Kidney capillary endothelial cell (primary cell): ENCODE data around the gene TCP11.

Experiments used
- DNase-seq: peaks from one replicate; pipeline ENCODE4 v3.0.0-alpha.2; 2018; ENCODE audit warnings: low spot score

Gene TCP11

DNA sequence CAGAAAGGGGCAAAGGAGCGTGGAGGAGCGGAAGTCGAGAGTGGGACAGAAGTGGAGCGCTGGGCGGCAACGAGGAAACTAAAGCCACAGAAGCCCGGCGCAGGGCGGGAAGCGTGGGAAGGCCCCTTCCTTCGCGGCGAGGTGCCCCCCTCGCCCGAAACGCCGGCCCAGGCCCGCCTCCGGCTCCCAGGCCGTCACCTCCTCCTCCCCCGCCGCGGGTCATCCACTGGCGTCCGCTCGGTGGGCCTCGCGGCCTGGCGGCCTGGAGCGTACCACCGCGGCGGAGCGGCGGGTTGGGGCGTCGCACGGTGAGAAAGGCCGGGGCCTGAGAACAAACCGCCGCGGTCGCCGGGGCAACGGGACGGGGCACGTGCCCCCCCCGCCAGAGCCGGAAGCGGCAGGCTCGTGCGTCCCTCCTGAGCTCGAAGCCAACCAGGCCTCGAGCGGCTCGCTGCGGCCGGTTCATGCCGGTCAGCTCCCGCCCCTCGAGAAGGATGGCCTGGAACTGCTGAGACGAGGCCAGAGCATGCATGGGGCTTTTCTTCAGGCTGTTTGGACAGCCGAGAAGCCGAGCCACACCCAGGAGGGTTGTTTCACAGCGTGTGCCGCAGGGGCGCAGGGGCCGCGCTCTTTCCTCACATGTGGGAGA, at the start of gene TCP11:
TSS of gene TCP11 (minus strand) at position 333 of the 649 bp plus-strand sequence. CDS start 469 bp downstream, outside the sequence.
- DNase-seq, result no peak

DNA sequence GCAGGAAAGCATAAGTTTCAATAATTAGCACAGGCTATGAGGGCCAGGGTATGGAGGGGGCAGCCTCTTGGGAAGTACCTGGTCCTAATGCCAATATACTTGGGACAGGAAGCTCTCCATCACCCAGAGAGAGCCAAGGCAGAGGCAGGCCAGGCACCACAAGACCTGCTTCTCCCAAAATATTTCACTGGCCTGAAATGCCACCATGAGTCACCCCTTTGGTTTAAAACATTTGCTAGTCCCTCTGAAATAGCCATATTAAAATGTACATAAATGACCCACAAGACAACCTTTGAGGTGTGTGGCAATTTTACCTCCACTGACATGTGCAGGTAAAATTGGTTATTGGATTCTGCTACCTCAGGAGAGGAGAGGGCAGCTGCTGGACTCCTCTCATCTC, 49.2 kb upstream of the TCP11 start:
- no peak for DNase-seq

DNA sequence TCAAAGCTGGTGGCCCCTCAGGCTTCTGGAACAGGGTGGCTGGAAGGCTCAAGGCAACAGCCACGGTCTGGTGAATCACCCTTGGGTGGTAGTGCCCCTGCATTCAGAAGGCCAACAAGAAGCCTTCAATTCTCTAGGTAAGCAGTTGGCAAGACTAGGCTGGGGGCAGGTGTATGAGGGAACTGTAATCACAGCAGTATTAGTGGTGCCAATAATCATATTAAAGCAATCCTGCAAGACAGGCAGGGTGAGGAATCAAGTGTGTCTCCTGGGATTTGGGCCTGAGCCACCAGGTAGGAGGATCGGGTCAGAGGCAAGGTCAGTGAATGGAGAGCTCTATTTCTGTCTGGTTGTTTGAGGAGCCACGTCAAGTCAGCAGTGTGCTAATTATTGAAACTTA, 47.7 kb upstream of the TCP11 start:
- no peak for DNase-seq

DNA sequence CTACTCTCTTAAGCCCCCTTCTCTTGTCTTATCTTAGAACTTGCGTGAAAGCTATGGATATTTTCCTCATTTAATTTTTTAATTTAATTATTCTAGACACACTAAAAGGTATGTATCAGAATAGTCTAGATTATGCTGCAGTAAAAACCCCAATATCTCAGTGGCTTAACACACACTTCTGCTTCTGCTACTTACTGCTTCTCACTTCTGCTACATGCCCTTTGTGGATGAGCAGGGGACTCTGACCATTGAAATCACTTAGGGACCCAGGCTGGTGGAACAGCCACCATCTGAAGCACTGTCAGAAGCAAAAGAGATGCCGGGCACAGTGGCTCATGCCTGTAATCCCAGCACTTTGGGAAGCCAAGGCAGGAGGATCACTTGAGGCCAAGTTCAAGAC, 45.4 kb upstream of the TCP11 start:
- DNase-seq, result no peak

DNA sequence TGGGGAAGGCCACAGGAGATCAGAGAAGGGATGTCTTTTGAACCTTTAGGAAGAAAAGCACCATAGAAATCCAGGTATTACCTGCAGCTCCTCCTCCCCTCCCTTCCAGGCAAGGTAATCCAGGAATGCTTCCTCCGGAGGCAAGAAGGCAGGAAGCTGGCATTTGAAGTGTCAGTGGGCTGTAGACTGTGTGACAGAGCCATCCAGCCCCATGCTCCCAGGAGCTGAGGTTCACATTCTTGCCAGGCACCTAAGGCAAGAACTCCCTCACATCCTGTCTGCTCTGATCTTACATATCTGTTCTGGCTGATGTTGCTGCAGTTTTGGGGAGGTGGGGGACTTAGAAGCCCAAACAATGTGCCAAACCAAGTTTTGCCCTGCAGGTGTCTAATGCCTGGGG, 44.8 kb upstream of the TCP11 start:
- no peak for DNase-seq

DNA sequence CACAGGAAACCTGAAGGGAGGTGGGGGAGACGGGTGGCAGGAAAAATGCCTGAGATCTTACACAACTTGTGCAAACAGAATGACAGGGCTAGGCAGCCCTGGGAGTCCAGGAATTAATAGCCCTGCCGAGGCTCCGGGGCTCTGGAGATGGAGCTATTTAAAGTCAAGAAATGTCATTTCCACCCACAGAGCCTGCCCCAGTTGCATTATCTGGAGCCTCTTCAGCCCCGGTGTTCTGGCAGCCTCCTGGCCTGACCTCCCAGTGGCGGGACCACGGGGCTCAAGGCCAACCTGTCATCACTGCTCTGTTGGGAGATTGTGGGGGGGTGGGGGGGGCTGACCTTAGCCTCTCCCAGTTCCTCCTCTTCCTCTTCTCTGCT, 44.2 kb upstream of the TCP11 start:
- no peak for DNase-seq

DNA sequence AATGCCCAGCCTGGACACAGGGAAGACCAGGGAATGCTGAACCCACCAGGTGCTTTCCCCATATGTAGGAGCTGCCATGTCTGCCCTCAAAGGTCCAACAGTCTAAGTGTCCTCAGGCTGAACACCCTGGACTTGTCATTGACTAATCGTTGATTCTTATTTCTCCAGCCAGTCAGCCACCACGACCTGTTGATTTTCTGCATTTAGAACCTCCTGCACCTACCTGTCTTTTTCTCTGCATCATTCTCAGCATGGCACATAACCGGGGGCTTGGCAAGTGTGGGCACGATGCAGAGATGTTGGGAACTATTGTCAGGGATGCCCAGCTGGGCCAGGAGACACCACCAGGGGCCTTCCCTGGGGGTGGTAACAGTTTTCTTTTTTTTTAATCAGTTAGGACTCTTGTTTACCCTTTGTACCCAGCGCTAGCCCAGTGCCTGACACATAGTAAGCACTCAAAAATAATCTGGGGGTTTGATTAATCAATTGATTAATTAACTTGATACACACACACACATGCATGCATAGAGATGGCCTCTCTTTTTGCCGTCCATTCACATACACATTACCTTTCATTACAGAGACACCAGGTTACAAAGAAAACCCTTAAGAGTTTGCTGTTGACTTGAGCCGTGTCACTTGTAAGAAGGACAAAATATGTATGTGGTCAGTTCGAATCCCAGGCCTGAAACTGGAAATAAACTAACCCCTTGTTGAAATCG, 43.6 kb upstream of the TCP11 start:
- DNase-seq, result no peak

DNA sequence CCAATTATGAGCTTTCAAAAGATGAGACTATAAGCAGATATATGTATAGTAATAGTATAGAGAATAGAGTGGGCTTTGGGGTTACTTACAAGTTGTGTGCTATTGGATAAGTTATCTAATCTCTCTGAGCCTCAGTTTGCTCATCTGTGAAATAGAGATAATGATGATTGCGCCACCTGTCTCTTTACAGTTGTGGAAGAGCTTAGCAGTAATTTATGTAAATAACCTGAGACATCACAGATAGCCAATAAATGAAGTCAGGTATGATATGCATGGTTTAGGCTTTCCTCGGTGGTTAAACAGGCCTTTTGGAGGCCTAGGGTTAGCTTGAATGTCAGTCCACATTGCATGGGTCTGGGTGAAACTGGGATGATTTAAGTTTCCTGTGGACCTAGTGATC, 42.8 kb upstream of the TCP11 start:
- no peak for DNase-seq

DNA sequence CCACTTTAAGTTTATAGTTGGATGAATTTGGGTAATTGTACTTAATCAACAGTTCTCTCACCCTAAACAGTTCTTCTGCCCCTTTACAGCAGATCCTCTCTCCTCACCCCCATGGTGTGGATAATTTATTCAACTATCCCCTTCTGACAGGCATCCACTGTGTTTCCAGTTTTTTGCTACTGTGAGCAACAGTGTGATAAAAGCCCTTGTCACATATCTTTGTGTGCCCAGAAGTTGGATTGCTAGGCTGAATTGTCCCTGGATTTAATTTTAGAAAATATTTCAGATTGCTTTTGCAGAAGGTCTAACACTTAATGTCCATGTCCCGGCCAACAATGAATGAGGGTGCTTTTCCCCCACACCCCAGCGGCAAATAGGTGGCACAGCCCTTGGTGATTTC, 42.1 kb upstream of the TCP11 start:
- no peak for DNase-seq

DNA sequence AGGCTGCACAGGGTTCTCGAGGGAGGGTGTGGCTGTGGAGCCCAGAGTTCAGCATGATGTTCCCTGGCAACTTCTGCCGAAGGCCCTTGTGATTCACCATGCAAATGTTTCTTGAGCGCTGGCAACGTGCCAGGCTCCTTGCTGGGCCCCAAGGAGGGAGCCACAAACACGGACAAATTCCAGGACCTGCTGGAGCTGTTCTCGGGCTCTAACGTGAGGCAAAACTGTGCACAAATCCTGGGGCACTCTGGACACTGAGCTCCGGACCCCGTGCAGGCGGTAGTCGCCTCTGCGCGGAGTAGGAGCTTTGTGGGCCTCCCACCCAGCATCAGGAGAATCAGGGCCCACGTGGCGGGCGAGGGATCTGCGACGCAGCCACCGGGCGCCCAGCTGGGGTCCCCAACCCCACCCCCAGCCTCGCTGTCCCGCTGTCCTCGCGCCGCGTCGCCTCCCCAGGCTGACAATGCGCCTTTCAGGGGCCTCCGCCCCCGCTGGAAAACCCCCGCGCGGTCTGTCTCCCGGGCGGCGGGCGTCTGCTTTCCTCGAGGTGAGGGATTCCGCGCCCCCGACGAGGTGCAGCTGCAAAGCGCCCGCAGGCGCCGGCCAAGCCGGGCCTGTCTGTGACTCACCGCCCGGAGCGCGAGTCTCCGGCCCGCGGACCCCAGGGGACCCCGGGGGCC, 40.9 kb upstream of the TCP11 start:
- DNase-seq, result peak; percentile 56

DNA sequence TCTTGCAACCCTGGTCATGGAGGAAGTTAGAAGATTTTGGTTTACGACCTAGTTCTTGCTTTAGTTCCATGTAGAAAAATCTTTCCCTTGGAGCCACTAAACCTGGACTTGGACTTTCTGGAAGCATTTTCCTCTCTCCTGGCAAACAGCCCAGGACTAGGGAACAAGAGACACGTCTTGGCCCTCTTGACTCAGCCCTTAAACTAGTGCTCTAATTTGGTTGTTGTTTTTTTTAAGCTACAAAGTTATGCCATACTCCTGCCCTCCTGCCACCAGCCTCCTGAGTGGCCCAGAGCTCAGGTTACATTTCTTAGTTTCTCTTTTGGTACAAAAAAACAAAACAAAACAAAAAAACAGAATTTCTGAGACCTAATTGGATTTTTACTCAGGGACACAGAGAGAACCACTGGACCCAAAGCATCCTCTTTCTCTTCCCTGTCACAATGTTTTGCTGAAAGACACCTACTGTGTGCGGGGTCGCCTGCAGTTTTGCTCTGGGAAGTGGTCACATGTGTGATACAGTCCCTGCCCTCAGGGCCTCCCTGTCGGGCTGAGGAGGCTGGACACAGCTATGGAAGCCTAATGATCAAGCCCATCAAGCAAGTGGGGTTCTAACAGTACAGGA, 40.3 kb upstream of the TCP11 start:
- DNase-seq, result no peak

DNA sequence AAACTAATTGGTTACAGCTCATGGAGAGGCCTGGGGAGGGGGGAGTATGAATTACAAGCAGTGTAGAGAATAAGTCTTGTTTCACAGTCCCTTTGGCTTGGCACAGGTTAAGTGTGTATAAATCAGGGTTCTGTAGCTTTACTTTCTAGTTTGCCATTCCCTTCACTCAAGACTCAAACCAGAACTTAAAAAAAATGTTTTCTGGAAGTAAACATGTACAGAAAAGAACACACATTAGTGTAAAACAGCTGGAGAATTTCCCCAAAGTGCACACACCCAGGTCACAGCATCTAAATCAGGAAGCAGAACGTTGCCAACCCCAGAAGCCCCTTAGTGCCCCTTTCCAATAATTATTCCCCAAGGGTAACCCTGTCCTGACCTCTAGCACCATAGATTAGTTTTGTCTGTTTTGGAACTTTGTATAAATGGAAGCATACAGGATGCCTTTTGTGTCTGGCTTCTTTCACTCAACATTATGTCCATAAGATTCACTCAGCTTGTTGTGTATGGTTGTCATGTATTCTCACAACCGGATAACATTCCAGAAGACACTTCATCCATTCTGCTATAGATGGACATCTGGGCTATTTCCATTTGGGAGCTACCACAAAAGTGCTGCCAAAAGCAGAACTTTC, 38.9 kb upstream of the TCP11 start:
- no peak for DNase-seq

DNA sequence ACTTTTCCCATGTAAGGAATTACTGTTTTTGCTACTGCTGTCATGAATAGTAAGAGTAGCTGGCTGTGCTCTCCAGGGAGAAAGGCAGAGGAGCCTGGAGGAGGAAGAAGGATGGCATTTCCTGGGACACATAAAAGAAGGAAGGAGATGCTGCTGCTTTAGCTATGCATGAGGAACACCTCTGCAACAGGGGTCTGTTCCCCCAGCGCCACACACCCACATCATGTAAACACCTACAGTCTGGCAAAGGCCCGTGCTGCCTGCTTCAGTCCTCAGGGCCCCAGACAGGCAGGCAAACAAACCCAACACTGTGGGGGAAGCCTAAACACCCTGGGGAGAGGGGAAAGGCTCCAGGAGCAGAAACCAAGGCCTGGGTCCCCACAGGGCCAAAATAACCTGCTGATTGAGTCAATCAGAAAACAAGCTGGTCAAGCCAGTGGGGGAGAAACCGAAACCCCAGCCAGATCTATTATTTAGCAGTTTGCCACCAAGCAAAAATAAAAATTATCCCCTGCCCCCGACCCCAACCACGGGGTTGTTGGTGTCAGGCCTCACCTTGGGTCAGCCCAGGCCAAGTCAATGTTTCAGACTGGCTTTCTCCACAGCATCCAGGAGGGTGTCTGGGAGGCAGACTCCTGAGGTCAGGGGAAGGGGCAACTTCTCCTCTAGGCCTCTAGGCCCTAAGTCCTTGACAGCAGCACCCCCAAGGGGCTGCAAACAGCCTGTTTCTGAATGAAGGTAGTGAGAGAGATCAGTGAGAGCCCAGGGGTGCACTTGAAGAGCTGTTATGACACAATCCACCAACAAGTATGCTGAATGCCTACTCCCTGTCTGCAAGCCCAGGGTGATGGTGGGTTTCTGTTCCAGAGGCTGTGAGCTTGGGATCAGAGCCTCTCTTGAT, 38.0 kb upstream of the TCP11 start:
- no peak for DNase-seq

DNA sequence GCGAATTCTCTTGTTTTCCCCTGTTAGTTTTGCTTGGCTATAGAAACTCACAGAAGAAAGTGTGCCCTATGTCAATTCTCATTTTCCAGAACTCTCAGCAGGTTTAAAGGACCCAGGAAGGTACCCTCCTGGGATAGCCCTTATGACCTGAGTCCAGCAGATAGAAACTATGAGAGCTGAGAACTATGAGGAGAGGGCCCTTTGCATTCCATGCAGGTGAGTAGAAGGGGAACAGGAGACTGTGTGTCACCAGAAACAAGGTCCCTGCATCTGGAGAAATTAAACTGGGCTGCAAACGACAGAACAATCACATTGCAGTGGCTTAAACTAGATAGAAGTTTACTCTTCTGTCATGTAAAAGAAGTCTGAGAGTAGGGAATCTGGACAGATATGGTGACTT, 36.9 kb upstream of the TCP11 start:
- no peak for DNase-seq

DNA sequence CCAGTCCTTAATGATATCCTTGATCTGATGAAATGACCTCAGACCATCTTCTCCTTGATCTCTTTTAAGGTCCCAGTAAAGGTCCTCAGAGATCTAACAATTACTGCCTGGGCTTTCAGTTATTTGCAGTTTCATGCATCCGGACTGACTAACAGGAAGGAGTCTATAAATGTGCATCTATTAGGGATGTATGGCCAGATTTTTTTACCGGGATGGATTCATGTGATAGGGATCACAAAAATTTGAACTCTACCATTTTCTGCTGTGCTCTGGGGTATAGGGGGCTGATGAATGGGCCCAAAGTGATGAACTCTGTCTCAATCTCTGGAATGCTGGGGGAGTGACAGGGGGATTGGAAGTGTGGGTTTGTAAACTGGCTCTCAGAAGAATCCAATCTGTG, 36.5 kb upstream of the TCP11 start:
- peak; percentile 87 for DNase-seq

DNA sequence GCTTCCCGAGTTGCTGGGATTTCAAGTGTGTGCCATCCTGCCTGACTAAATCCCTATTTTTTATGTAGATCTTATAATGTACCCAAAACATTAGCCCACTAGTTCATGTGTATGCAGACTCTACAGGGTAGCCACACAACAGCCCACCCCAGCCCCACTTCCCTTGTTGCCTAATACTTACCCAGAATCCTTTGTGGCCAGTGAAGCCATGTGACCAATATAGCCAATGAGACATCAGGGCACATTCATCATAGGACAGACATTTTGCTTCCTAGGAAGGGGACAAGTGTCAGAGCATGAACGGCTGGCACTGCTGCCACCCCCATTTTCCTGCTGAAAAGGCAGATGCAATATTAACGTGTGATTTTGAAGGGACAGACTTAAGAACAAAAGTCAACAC, 36.0 kb upstream of the TCP11 start:
- DNase-seq, result peak; percentile 78

DNA sequence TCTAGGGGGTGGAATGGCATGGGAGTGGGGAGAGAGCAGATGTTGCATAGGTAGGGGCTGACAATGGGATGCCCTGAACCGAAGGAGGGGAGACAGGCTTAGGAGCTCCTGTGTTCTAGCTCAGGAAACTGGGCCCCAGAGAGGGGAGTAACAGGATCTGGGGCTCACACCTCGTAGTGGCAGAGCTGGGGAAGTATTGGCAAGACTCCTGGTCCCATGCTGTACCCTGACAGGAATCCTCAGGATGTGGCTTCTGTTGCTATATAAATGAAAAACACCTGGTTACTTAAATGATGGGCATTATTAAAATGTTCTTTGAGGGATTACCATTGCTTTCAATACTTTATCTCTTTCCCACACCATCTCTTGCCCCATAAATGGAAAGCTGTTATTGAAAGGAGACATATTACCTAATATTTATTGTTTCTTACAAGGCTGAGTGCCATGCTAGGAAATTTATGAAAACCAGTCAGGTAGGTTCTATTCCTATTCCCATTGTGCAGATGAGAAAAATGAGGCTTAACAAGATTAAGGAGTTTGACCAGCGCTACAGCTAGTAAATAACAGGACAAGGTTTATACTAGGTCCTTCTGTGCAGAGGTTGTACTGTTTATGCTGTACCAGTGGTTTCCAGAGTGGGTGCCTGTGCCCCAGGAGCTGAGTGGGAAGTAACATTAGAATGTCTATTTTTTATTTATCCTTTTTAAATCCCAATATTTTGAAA, 35.3 kb upstream of the TCP11 start:
- DNase-seq, result no peak

DNA sequence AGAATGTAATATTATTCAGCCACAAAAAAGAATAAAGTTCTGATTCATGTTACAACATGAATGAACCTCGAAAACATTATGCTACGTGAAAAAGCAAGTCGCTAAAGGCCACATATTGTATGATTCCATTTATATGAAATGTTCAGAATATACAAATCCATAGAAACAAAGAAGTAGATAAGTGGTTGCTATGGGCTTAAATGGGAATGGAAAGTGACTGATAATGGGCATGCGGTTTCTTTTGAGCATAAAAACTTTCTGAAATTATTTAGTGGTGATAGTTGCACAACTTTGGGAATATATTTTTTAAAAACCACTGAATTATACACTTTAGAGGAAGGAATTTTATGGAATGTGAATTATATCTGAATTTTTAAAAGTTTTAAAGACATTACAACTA, 33.4 kb upstream of the TCP11 start:
- DNase-seq, result no peak

DNA sequence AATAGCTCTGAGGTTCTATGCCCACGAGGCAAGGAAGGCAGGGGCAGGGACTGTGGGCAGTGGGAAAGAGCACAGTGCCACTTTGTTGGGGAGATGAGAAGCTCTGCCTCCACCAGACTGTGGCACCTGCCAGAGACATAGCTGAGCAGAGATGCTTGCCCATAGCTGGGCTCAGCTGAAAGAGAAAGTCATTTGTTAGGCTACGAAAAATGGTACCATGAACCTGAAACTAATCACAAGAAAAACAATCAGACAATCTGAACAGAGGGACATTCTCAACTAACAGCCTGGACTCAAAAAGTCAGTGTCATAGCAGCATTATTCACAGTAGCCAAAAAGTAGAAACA, 32.9 kb upstream of the TCP11 start:
- no peak for DNase-seq

DNA sequence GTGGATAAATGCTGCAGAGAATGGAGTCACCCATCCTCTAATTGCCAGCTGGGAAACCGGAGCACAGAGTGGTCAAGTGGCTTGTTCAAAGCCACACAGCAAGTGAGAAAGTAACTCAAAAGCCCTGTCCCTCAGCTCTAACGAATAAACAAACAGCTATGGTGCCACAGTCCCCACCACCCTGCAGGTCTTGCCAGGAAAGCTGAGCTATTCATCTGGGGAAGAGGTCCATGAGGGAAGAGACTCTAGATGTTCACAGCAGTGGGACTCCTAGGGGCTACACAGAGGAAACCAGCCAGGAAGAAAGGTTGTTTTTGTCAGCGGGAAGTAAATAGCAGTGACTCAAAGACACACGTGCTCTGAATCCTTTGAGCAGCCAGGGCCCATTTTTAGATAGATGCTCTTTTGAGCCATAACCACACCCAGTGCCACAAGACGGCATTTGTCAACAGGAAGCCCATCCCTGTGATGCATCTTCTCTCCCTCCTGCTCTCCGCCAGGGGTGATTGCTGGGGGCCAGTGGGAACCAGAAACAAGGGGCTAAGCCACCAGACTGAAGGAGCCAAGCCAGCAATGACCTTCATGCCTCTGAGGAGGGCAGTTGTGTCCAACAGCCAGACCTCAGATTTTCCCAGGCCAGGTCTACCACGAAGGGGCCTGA, 32.4 kb upstream of the TCP11 start:
- DNase-seq, result peak; percentile 86
